ENCODE data around the gene CACNA2D2.

The CACNA2D2 gene

DNA sequence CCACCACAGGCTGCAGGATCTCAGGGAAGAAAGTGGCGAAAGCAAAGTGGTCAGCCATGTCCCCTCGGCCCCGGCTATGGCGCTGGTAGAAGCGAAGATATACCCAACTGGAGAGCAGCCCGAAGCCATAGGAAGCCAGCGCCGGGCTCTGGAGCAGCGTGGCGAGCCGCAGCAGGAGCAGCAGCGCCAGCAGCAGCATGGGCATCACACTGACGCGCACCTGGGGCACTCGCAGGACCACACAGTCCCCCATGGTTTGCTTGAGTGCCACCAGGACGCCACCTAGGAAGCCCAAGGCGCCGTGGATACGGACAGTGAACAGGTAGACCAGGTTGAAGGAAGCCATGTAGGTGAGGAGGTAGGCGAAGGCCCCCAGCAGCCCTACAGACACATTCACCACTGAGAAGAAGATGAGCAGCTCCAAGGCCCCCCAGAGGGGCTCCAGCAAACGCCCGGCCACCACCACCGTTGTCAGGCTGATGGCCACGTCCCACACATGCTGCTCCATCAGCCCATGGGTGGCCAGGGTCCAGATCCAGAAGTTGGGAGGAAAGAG is 145.0 kb downstream of the CACNA2D2 start:
- DNase-seq (ENCODE audit: extremely low read depth, low read depth), result no peak
- peak overlapping the region; percentile 85 for H3K4me3 ChIP-seq (replicated peaks; ENCODE audit: low read depth, low read length)
- TF ChIP-seq, protein P1, sequence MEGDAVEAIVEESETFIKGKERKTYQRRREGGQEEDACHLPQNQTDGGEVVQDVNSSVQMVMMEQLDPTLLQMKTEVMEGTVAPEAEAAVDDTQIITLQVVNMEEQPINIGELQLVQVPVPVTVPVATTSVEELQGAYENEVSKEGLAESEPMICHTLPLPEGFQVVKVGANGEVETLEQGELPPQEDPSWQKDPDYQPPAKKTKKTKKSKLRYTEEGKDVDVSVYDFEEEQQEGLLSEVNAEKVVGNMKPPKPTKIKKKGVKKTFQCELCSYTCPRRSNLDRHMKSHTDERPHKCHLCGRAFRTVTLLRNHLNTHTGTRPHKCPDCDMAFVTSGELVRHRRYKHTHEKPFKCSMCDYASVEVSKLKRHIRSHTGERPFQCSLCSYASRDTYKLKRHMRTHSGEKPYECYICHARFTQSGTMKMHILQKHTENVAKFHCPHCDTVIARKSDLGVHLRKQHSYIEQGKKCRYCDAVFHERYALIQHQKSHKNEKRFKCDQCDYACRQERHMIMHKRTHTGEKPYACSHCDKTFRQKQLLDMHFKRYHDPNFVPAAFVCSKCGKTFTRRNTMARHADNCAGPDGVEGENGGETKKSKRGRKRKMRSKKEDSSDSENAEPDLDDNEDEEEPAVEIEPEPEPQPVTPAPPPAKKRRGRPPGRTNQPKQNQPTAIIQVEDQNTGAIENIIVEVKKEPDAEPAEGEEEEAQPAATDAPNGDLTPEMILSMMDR (IDR thresholded peaks at IDR 0.05; ENCODE audit: low read depth, low read length, missing control alignments), result no peak

DNA sequence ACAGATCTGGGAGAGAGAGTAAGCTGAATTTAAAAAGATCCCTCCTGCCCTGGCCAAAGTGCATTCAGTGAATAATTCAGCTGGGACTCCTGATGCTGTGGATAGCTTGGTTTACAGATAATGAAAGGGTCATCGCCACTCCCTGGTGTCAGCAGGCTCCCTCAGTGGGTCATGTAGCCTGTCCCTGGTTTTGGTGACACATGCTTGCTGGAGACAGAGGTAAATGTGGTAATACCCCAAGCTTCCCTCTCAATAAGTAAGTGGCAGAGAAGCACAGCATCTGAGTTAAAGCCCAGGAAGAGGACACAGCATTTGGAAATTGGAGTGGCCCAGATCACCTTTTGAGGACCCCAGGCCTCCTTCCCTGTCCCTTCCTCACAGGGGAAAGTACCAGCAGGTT is 146.0 kb downstream of the CACNA2D2 start:
- peak overlapping the region; percentile 85 for H3K4me3 ChIP-seq (replicated peaks; ENCODE audit: low read depth, low read length)
- no peak for DNase-seq (ENCODE audit: extremely low read depth, low read depth)

DNA sequence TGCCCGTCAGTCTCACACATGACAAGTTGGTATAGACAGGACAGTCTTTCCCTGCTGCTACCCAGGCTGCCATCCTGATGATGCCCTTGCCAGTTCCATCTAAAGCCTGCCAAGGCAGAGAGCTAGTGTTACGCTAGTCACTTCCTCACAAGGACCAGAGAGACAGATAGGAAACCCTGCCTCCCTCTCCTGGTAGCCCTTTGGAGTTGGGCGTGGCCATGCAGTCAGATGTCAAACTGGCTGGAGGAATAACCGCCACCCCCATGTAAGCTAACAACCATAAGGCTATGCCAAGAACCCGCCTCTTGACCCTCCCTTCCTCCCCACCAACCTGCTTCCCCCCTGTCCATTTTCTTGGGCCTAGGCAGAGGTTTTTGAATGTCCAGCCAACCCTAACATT is 146.9 kb downstream of the CACNA2D2 start:
- H3K4me3 ChIP-seq (replicated peaks; ENCODE audit: low read depth, low read length), result peak overlapping the region; percentile 85
- DNase-seq (ENCODE audit: extremely low read depth, low read depth), result no peak
- TF ChIP-seq, protein P1 (IDR thresholded peaks at IDR 0.05; ENCODE audit: low read depth, low read length, missing control alignments), result no peak

More for the DNA sequence above, 146.0 kb downstream of the CACNA2D2 start:
- TF ChIP-seq, protein P1 (IDR thresholded peaks at IDR 0.05; ENCODE audit: low read depth, low read length, missing control alignments), result no peak

DNA sequence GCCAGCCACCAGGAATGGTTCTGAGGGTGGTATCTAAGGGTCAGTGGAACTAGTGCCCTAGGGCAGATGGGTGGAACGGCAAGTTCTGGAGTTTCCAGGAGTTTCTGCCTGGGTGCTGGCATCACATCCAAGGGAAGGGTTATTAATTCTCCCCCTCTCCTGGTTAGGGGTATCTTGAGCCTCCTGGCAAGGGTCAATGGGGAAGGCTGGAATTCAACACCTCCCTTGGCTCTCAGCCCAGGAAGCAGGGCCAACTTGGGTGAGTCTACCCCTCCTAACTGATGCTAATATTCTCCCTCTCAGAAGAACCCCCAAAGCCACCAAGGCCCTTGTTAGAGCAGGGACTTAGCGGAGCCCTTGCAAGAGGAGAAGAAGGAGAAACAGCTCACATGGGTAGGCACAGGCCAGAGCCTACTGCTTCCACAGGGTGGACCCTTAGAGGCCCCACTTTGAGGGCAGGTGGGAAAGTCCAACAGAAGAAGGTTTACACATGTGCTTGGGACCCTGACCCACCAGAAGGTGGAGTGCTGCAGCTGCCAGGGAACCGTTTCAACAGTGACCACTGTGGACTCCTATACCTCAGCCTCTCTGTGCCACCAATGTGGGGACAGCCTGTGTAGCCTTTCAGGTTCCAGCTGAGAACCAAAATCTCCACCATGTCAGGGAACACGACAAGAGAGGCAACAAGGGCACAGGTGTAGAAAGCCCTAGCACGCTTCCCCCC is 147.4 kb downstream of the CACNA2D2 start:
- TF ChIP-seq, protein P1 (IDR thresholded peaks at IDR 0.05; ENCODE audit: low read depth, low read length, missing control alignments), result no peak
- no peak for DNase-seq (ENCODE audit: extremely low read depth, low read depth)
- peak overlapping the region; percentile 85 for H3K4me3 ChIP-seq (replicated peaks; ENCODE audit: low read depth, low read length)

DNA sequence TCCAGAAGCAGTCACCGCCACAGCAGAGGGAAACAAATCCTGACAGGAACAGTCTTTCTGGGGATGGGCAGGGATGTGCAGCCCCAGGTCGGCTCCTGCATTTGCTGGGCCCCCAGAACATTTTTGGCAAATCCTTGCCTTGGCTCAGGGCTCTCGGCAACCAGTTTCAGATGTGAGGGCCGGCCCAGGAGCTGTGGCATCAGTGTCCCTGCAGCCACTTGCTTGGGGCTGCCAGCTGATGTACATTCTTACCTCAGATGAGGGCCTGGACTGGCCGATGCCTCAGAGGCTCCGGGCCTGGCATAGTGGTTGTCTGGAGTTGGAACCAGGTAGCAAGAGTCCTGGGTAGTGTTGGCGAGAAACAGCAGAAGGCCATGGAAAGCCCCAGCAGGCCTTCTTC is 148.6 kb downstream of the CACNA2D2 start:
- no peak for DNase-seq (ENCODE audit: extremely low read depth, low read depth)
- H3K4me3 ChIP-seq (replicated peaks; ENCODE audit: low read depth, low read length), result no peak overlapping the region
- TF ChIP-seq, protein P1 (IDR thresholded peaks at IDR 0.05; ENCODE audit: low read depth, low read length, missing control alignments), result no peak

DNA sequence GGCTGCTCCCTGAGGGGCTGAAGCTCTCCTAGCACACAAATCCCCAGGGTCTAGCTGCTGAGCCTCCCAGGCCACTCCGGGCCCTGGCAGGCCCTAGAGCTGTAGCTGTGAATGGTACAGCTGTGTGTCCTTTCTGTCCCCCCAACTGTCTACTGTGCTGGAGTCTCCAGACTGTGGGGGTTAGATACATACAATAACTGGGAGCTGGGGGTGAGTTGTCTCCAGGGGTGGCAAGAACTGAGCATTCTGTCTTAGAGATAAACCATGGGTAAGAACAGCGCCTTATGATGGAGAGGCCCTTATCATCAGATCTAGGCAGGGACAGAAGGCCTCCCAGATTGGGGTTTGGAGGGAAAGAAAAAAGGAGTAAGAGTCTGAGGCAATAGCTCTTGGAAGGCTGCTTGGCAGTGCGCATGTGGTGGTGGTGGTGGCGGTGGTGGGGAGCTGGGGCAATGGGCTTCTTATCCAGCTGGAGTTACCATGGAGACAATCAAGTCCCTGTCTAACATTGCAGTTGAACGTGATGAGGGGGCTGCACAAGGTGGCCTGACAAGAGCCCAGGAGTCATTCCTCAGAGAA is 149.2 kb downstream of the CACNA2D2 start:
- DNase-seq (ENCODE audit: extremely low read depth, low read depth), result no peak
- H3K4me3 ChIP-seq (replicated peaks; ENCODE audit: low read depth, low read length), result no peak overlapping the region
- TF ChIP-seq, protein P1 (IDR thresholded peaks at IDR 0.05; ENCODE audit: low read depth, low read length, missing control alignments), result no peak
